Measurements from ENCODE around the gene RLN3.

- no peak for TF ChIP-seq CTCF (IDR thresholded peaks at IDR 0.05)
- TF ChIP-seq POLR2A (IDR thresholded peaks at IDR 0.05; ENCODE audit: low read depth), result no peak
- no peak for TF ChIP-seq EP300 (IDR thresholded peaks at IDR 0.05)
- TF ChIP-seq POLR2AphosphoS5 (IDR thresholded peaks at IDR 0.05), result no peak
These were observed 27.1 kb upstream of the RLN3 start for GRCh38 chr19:14000691-14001375.

All from esophagus muscularis mucosa (tissue), 4 donors.